ENCODE data around the gene CNNM3.

The CNNM3 gene

DNA sequence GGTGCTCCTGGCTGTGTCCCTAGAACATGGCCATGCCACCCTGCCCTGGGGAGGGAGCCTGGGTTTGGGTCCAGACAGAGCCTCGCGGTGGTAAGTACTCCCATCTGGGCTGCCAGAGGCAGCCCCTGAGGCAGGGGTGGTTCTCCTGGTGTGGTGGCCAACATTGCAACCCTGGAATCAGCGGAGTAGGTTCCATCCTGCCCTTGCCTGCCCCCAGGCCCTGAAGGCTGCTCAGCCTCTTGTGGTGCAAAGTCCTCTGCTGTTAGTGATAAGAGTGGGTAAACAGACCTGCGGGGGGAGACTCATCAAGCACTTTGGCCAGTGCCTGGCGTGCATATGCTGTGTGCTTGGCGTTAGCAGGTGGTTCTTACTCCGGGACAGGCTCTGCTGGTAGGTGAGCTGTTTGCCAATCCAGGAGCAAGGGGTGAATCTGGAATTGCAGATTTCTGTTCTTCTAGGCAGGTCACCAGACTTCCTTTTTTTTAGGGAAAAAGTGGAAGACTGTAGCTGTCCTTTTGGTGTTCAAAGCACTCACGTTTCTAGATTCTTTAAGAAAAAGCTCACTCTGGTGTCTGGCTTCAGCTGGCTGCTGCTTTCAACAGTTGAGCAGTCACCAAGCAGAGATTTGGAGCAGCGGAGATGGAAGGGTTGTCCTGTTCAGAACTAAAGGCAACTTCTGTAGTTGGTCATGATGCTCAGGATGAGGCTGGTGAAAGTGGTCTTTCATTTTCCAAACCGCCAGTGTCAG lies 3.2 kb downstream of the CNNM3 start:
- no peak for DNase-seq

DNA sequence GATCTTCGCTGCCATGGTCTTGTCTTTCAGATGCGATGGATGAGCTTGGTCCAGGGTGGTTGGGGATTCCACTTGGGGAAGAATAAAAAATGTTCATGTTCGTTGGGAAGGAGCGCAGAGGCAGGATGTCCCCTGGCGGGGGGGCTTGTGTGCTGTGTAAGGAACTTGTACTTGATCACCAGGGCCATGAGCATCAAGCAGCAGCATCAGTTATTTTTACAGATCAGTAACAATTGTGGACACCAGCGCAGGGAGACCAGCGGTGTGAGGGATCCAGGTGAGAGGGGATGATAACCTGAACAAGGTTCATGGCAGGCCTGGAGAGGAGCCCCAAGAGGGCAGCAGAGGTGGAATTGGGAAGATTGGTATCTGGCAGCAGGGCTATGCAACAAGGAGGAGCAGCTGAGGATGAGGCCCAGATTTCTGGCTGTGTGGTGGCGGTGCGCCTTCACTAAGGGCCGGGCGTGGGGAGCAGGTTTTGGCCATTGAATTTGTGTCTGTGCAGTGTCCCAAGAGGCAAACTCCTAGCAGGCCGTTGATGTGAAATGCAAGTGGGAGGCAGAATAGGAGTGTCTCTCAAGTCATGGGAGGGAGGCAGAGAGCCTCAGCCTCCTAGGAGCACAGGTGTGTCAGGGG lies 3.9 kb downstream of the CNNM3 start:
- DNase-seq, result no peak

DNA sequence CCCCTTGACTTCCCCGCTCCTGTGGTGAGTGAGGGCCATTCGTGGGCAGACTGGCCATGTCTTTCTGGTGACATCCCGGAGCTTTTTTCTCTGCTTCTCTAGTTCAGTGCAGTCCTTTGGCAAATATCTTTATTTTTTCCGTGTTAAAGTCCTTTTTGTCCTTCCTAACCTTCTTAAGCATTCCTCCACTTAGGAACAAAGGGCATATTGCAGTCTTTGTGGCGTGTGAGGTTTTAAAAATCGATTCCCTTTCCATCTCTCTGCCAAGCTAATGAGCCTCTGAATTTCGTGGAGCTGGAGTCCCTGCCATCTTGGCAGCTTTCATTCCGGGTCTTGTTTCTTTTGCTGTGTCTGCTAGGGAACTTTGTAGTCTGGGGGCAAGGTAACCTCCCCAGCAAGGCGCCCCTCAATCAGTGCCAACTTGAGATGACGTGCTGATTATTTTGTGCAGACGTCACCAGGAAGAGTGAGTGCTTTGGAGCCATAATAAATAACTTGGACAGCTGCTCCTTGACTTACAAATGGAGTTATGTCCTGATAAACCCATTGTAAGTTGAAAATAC lies 5.1 kb downstream of the CNNM3 start:
- DNase-seq, result no peak

DNA sequence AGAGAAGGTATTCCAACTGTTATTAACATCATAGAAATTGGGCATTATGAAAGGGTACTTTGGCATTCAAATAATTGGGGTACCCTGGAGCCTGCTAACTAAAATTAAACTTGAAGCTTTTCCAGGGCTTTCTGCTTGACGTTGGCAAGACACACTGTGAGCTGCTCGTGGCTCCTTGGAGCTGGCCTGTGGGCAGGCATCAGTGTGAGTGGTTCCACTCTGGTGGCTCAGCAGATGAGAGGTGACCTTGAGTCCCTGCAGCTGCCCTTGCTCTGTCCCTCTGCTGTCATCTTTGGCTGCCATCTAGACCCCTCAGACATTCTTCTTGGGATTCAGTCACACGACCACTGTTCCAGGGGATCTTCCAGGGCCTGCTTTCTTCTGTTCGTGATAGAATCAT lies 6.7 kb downstream of the CNNM3 start:
- DNase-seq, result no peak

DNA sequence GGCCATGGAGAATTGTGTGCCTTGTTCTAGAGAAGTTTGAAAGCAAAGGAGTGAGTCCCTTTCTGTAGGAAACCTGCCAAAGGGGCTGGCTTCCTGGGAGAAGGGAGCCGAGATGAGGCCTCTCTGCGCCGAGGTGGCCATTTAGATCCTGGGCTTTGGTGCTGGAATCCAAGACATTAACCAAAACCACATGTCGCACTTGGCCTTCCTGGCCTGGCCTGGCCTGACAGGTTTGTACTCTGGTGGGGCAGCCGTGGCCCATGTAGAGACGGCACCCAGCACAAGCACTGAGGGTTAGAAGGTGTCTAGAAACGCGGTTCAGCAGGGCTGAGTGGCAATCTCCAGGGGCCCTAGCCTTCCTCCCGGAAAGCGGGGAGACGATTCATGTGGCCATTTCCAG lies 7.1 kb downstream of the CNNM3 start:
- no peak for DNase-seq

DNA sequence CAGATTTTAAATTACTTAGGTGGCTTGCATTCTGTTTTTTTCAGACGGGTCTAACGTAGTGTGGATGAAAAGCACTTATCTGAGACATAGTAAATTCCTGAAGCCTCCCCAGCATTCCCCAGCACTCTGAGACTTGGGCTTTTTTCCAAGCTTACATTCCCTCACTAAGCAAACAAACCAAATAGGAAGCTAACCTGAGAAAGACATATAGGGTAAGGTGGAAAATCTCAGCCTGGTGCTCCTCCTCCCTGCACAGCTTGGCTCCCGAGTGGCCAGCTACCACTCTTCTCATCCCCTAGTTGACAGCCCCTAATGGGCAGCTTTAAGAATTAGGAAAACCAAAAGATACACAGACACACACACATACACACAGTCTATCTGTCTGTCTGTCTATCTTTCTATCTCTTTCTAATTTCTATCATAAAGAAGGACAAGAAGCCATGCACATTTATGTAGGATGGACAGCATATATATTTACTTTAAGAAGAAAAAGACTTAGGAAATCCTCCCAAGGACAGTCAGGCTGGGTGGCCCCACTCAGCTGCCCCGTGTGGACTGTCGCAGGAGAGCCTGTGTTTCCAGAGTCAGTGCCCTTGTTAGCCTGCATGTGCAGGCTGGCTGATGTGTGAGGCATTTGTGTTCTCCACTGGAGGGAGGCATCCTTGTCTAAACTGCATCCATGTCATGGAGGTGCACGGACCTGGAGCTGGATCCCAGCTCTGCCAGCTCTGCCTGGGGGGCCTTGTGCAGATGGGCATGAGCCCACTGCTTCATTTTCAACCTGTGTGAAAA lies 8.2 kb downstream of the CNNM3 start:
- no peak for DNase-seq

DNA sequence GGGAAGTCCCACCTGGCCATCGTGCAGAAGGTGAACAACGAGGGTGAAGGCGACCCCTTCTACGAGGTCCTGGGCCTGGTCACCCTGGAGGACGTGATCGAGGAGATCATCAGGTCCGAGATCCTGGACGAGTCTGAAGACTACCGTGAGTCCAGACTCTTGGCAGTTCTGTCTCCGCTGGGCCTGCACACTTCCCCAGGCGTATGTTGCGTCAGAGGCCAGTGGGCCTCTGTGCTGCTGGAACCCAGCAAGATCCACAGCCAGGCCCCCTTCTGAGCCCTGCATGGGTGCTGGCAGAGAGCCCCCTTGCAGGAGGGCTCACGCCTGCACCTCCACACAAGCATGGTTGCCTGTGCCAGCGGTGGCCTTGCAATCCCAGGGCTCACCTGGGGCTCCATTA lies 9.0 kb downstream of the CNNM3 start:
- DNase-seq, result no peak

DNA sequence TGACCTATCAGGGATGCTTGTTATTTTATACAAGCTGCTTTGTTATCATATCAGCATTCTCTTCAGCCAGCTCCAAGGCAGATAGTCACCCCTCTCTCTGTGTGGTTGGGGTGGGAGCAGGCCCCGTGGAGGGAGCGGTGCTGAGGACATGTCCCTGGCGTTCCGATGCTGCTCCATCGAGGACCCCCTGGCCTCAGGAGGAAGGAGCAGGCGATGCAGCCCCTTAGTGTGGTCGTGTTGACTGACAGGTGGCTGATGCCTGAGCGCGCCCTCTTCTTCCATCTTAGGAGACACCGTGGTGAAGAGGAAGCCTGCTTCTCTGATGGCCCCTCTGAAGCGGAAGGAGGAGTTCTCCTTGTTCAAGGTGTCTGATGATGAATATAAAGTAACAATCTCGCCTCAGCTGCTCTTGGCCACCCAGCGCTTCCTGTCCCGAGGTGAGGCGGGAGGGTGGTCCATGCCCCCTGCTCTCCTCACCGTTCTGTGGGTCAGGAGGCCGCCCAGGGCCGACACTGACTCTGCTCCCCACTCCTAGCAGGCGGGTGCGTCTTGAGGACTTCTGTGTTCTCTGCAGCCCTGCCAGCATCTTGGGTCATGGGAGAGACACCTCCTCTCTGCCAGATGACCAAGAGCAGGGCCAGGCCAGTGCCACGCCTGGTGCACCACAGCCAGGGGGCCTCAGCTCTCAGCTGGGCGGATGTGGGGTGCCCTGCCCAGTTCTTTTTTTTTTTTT lies 10.6 kb downstream of the CNNM3 start:
- DNase-seq, result no peak

DNA sequence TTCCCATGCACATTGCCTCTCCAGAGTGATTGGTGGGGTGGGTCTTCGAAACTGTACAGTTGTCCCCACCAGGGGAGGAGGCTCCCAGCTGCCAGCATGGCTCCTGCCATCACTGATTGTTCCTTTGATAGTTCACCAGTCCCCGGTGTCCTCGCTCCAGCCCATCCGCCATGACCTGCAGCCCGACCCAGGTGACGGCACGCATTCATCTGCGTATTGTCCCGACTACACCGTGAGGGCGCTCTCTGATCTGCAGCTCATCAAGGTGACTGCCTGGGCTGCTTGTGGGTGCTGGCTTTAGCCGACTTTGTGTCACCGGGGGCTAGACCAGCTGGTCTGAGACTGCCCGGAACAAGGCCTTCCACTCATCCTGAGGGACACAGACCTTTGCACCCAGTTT lies 12.4 kb downstream of the CNNM3 start:
- no peak for DNase-seq

DNA sequence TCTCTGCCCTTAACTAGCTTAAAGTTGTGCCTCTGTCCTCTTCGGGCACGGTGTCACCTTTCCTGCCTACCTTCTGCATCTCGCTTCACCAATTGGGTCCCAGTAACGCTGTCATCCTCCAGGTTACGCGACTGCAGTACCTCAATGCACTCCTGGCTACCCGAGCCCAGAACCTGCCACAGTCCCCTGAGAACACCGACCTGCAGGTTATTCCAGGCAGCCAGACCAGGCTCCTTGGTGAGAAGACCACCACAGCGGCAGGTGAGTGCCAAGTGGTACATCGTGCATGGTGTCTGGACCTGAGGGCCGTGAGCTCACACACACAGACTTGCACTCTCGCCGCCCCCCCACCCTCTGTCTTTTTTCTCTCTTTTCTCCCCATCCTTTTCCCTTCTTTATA lies 12.8 kb downstream of the CNNM3 start:
- DNase-seq, result no peak

DNA sequence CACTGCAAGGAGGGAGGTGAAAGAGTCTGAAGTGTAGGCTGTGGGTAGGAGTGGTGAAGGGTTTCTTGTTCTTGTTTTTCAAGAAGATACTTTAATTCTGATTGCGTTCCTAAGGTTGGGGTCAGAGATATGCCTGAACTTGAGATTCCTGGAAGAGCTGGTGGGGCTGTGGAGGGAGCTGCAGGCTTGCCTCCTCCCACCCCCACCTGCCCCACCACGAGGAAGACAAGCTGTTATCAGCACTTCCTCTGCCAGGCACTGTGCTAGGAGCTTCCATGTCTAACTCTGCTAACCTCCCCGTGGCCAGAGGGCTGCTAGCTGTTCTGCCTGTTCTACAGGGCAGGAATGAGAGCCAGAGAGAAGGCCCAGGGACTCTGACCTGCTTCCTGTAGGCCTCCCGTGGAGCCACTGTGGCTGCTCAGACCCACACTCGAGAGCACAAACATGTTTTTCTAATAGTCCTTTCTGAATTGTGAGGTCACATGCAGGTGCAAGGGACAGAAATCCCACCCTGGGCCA lies 14.0 kb downstream of the CNNM3 start:
- no peak for DNase-seq

DNA sequence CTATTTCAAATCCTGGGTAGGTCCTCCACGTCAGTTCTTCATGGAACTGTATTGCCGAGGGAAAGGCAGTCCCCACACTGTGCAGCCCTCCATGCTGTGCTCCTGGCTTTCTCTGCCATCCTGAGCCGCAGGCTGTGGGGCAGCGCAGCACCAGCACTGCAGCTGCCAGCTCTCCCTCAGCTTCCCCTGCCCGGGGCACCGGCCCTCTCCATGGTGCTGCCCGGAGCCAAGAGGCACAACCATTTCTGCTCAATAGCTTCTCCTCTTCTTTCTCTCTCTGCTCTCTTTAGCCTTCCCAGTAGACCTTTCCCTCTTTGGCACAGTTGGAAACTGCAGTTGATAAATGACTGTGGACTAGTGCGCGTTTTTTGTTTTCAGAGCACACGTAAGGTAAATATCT lies 15.6 kb downstream of the CNNM3 start:
- DNase-seq, result no peak

DNA sequence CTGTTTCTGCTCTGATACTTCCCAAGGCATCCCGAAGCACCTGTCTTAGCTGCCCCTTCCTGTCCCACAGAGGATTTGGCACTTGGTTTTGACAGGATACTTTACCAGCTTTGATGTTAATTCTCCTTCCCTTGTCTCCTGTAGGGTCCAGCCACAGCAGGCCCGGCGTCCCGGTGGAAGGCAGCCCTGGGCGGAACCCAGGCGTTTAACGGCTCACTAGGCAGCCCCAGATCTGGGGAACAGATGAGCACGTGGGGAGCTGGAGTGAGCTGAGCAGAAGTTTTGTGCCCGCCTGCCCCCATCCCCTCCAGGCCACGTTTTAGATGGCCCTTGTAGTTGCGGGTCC lies 16.3 kb downstream of the CNNM3 start:
- no peak for DNase-seq

DNA sequence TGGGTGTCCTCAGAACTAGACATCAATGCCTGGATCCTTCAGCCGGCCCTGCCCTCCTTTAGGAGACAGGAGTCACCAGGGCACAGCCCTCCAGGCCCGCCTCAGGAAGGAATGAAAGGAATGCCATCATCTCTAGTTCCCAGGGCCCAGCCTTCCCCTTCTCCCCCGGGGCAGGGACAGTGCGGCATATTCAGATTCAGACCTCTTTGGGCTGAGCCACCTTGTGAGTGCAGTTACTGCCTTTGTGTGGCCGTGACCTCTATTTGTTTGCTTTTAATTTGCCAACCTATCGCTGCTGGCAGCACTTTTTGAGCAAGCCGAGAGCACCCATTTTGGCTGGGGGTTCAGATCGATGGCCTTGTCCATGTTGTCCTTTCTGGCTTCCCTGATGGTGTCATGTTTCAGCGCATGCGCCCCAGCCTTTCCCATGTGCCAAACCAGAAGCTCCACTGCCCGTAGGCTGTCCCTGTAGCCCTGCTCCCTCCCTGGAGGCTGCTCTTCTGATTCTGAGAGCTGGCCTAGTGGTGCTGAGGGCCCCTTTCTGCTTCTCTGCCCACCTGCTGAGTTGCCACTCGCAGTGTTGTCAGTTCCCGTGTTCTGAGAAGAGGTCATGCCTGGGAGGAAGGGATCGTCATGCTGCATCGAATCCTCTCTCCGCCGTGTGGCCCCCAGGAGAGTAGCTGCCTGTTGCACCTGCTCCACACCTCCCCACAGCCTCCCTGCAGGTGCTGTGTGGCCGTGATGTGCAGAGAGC lies 16.9 kb downstream of the CNNM3 start:
- no peak for DNase-seq

DNA sequence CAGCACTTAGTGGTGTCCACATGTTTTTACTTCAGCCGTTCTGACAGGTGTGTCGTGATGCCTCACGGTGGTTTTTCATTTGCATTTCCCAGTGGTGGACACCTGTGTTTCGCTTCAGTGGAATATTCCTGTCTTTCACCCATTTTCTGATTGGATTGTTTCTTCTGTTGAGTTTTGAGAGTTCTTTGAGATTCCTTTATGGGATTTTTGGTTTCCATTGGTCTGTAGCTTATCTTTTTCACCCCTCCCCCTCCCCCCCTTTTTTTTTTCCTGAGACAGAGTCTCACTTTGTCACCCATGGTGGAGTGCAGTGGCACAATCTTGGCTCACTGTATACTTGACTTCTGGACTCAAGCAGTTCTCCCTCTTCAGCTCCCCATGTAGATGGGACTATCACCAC lies 19.8 kb downstream of the CNNM3 start:
- DNase-seq, result no peak

DNA sequence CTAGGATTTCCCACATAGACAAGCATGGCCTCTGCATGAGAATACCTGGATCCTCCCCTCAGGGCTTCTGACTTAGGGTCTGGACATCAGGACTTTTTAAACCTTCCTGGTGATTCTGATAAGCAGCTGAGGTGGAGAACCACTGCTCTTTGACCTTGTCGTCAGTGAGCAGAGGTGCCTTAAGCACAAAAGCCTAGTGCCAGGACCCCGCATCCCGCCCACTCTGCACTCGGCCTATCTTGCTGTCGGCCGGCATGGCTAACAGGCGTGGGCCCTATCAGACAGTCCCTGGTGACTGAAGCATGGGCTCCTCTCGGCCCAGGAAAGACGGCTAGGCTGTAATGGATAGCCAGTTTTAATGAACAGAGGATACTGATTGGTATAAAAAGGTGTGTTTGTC lies 21.5 kb downstream of the CNNM3 start:
- no peak for DNase-seq

DNA sequence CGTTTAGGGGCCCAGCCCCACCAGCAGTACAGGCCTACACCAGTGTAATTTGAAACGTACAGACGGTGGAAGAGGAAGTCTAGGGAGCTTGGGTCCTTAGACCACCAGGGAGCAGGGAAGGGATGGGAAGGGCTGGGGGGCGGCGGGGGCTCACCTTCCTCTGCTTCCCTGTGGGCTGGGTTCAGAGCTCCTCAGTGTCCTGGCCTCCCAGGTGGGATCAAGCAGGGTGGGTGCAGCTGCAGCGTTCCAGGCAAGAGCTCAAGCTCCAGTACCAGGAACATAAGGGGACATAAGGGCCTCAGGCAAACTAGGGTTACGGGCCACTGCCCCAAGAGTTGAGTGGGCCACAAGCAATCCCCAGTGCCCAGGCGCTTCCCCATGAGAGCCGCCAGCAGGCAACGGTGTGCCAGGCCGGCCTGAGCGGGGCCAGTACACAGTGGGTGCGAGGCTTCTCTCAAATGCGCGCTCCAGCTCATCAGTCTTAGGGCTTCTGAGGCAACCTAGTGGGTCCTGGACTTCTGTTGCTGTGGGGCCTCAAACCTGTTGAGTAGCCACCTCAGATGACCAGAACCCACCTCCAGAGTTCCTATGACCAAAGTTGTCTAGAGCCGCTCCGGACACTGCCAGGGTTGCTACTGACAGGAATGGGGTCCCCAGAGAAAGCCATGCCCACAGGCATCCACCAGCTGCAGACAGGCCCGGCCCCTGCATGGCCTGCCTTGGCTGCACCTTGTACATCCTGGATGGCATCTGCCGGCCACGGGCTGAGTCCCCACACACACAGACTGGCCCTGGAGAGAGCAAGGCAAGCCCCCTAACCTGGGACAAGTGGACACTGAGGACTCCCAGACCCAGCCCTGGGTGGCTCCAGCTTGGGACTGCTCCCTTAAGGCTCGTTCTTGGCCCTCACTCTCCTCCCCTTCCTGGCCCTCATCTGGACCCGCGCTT lies 22.6 kb downstream of the CNNM3 start:
- no peak for DNase-seq

DNA sequence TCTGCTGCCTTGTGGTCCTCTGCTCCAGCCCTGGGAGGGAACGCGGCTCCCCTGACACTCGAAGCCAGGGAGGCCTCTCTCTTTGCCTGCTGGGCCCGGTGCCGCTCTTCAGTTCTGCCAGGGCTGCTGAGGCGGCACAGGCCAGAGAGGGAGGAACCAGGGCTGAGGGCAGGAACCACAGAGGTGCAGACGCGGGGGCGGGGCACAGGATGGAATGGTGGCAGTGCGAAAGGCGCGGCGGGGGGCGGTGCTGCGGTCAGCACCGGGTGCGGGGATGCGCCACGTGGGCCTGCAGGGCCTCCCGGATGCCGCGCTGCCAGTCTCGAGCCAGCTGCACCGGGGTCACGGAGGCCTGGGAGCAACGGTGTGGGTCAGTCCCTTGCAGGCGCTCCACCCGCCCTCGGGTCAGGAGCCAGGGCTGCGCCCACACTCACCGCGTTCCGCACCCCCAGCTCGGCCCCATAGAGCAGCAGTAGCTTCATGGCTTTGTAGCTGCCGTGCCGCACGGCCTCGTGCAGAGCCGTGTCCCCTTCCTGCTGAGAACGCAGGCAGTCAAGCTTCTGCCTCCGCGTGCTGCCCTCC lies 23.3 kb downstream of the CNNM3 start:
- peak; percentile 86 for DNase-seq

DNA sequence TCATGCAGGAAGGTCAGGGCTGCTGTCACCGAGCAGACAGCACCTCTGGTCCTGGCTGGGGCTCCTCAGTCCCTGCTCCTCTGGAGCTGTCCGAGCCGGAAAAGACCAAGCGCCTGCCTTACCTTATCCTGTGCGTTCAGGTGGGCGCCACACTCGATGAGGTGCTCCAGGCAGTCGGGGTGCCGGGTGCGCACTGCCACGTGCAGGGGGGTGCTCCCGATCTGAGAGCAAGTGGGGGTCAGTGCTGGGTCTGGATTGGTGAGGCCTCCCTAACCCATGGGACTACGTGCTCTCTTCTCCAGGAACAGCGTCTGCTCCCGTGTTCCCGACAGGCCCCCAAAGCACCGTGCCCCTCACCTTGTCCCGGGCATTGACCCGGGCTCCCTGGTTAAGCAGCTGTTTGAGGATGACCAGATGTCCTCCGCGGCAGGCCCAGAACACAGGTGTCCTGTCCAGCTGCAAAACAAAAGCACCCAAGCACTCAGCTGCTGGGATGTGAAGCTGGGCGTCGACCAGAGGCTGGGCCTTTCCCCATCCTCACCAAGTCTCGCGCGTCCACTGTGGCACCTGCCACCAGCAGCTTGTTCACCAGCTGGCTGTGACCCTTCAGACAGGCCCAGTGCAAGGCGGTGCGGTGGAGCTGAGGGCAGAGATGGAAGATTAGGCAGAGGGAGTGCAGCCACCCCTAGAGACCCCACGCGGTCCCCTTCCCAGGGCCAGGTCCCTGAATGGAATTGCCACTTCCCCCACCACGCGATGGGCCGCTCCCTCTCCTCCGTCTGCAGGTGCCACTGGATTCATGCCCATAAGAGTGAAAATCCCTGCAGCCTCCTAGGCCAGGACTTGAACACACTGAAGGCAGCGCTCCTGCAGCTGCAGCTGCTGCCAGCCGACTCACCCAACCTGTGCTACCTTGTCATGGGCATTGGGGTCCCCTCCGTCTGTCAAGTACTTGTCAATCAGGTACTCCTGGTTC lies 24.1 kb downstream of the CNNM3 start:
- DNase-seq, result no peak

Data from central memory CD4-positive, alpha-beta T cell (primary cell).